ENCODE measurements around the gene TNFSF12.

The TNFSF12 gene

GRCh38 chr17:7548585-7549400, at the start of gene TNFSF12:
TSS of gene TNFSF12 (plus strand) at chr17:7549058. CDS start at chr17:7549154, 96 bp downstream.
- DNase-seq (ENCODE audit: low read depth), result no peak

- DNase-seq (ENCODE audit: low read depth), result no peak
Observed at GRCh38 chr17:7499161-7499560, 49.7 kb upstream of the TNFSF12 start.

GRCh38 chr17:7501729-7502128, 47.1 kb upstream of the TNFSF12 start:
- no peak for DNase-seq (ENCODE audit: low read depth)

- no peak for DNase-seq (ENCODE audit: low read depth)
Observed at GRCh38 chr17:7502171-7502847, 46.5 kb upstream of the TNFSF12 start.

GRCh38 chr17:7502987-7503386, 45.9 kb upstream of the TNFSF12 start:
- DNase-seq (ENCODE audit: low read depth), result no peak

- DNase-seq (ENCODE audit: low read depth), result no peak
Observed at GRCh38 chr17:7503521-7503920, 45.3 kb upstream of the TNFSF12 start.

- DNase-seq (ENCODE audit: low read depth), result no peak
Observed at GRCh38 chr17:7508145-7508544, 40.7 kb upstream of the TNFSF12 start.

- DNase-seq (ENCODE audit: low read depth), result no peak
Observed at GRCh38 chr17:7508846-7509245, 40.0 kb upstream of the TNFSF12 start.

GRCh38 chr17:7509937-7510336, 38.9 kb upstream of the TNFSF12 start:
- DNase-seq (ENCODE audit: low read depth), result no peak

- DNase-seq (ENCODE audit: low read depth), result no peak
Observed at GRCh38 chr17:7511108-7511507, 37.8 kb upstream of the TNFSF12 start.

GRCh38 chr17:7512105-7512504, 36.8 kb upstream of the TNFSF12 start:
- no peak for DNase-seq (ENCODE audit: low read depth)

- no peak for DNase-seq (ENCODE audit: low read depth)
Observed at GRCh38 chr17:7512824-7513540, 35.9 kb upstream of the TNFSF12 start.

GRCh38 chr17:7513850-7514419, 34.9 kb upstream of the TNFSF12 start:
- no peak for DNase-seq (ENCODE audit: low read depth)

- DNase-seq (ENCODE audit: low read depth), result no peak
Observed at GRCh38 chr17:7515911-7516610, 32.8 kb upstream of the TNFSF12 start.

- no peak for DNase-seq (ENCODE audit: low read depth)
Observed at GRCh38 chr17:7523033-7523432, 25.8 kb upstream of the TNFSF12 start.

- DNase-seq (ENCODE audit: low read depth), result no peak
Observed at GRCh38 chr17:7528842-7529241, 20.0 kb upstream of the TNFSF12 start.

- DNase-seq (ENCODE audit: low read depth), result no peak
Observed at GRCh38 chr17:7530023-7530900, 18.6 kb upstream of the TNFSF12 start.

GRCh38 chr17:7538050-7538449, 10.8 kb upstream of the TNFSF12 start:
- DNase-seq (ENCODE audit: low read depth), result no peak

GRCh38 chr17:7538891-7539545, 9.8 kb upstream of the TNFSF12 start:
- no peak for DNase-seq (ENCODE audit: low read depth)

- DNase-seq (ENCODE audit: low read depth), result no peak
Observed at GRCh38 chr17:7541074-7541621, 7.7 kb upstream of the TNFSF12 start.

All from HS-5 (cell line).